Gastroesophageal sphincter (tissue), 4 donors: ENCODE measurements around the gene OBSCN. TPM values are rescaled to one million over a fixed set of nuclear protein-coding genes. Genes with fewer than 3 reads are reported as not detected.
A peak's percentile ranks its signal among the peaks of the same experiment; 100 is the strongest.

Experiments
- ATAC-seq: fragments of 150-250 bp; one replicate; pipeline ENCODE4 v1.9.1; 2016; ENCODE audit warnings: mild to moderate bottlenecking, moderate library complexity
- H3K27ac ChIP-seq, 4 donors: fragments of 200-600 bp; sonication (generic) in 3 of 4; 1 replicate in 3 of 4; 2 replicates in 1 of 4; pipeline ENCODE4 v1.5.1; 2016 to 2019
- H3K27me3 ChIP-seq: fragments of 200-600 bp; sonication (generic); one replicate; pipeline ENCODE4 v1.5.1; 2019
- H3K36me3 ChIP-seq, 2 donors: fragments of 200-600 bp; sonication (generic); one replicate each; pipeline ENCODE4 v1.5.1; 2019; ENCODE audit warnings: control low read depth in 1 of 2
- H3K4me1 ChIP-seq, 3 donors: fragments of 200-600 bp; sonication (generic); 1 replicate in 2 of 3; 2 replicates in 1 of 3; pipeline ENCODE4 v1.5.1; 2016 to 2019; ENCODE audit warnings: control low read depth in 2 of 3
- H3K4me3 ChIP-seq, 2 donors: fragments of 200-600 bp; sonication (generic); one replicate each; pipeline ENCODE4 v1.5.1; 2019; ENCODE audit warnings: mild to moderate bottlenecking in 1 of 2, moderate library complexity in 1 of 2
- H3K9me3 ChIP-seq, 3 donors: fragments of 200-600 bp; sonication (generic); one replicate each; pipeline ENCODE4 v1.5.1; 2017 to 2019; ENCODE audit warnings: control low read depth in 2 of 3
- EP300 ChIP-seq: sonication (generic); formaldehyde crosslinking; IDR thresholded peaks from one replicate; pipeline ENCODE4 v1.6.1; 2017; ENCODE audit warnings: antibody characterized with exemption, mild to moderate bottlenecking
- POLR2A ChIP-seq, 2 donors: fragments of 450-650 bp; IDR thresholded peaks; one replicate each; pipeline ENCODE4 v1.6.1; 2017; ENCODE audit warnings: antibody characterized with exemption in 2 of 2, mild to moderate bottlenecking in 2 of 2, moderate library complexity in 1 of 2
- POLR2AphosphoS5 ChIP-seq: sonication (generic); formaldehyde crosslinking; IDR thresholded peaks from one replicate; pipeline ENCODE4 v1.6.1; 2017; ENCODE audit warnings: antibody characterized with exemption
- WGBS, 2 donors: methylation state at CpG; one replicate each; pipeline ENCODE4 v1.1.5; 2018; ENCODE audit warnings: low coverage in 1 of 2; 5-methylcytosine and 5-hydroxymethylcytosine counted together
- total RNA-seq, 4 donors: library from RNA; depleted of rRNA; stranded (reverse); fragments of >200 nt; gene quantifications; one replicate each; pipeline ENCODE4 v1.1.0, GENCODE V29; 2016
- TF ChIP-seq, protein P1 (sequence below), 4 experiments: fragments of 200-600 bp in 2 of 4; fragments of 450-650 bp in 2 of 4; sonication (generic) in 1 of 4; IDR thresholded peaks; one replicate each; pipeline ENCODE4 v1.5.1; 2017 to 2019; ENCODE audit warnings: antibody characterized with exemption in 4 of 4, mild to moderate bottlenecking in 2 of 4, moderate library complexity in 2 of 4

Gene OBSCN
- total RNA-seq, 4 donors from 2014 or later, result 11.1 to 28.4 (median 20.9) TPM

DNA sequence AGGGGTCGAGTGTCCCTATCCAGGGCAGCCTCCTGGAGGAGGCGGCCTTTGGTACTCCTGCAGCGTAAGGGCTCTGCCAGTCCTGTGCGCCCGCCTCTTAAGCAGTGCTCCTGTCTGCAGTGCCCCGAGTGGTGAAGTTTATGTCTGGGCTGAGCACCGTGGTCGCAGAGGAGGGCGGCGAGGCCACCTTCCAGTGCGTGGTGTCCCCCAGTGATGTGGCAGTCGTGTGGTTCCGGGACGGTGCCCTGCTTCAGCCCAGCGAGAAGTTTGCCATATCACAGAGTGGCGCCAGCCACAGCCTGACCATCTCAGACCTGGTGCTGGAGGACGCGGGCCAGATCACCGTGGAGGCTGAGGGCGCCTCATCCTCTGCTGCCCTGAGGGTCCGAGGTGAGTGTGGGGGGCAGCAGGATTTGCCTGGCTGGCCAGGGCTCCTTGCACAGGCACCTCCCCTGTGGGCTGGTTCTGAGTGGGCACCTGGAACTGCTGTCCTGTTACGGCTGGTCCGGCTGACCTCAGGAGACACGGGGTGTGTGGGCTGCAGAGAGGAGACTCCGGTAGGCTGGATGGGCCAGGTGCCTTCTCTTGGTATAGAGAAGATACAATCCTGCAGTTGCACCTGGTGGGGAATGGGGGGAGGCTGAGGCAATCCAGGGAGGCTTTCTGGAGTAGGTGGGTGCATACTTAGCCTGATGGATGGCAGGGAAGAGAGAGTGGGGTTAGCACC, 66.8 kb downstream of the OBSCN start:
- Histone ChIP-seq H3K4me3 (peak overlapping the region in 1 of 2 donors; percentile 74), H3K27me3 (no peaks in the 10 kb centered on the region), H3K36me3 (peaks cover 0 to 37% of the 10 kb centered on the region in 2 donors), H3K27ac (peak overlapping the region in 2 of 4 donors; percentile 77 to 84), H3K9me3 (no peaks in the 10 kb centered on the region), H3K4me1 (peaks cover 0 to 39% (median 10%) of the 10 kb centered on the region in 3 donors)
- no peak for ATAC-seq
- WGBS, 2 donors, result no CpG with 5 or more reads among the region's 25 CpGs
- TF ChIP-seq EP300 (no peak), POLR2AphosphoS5 (no peak), POLR2A (IDR thresholded peaks at IDR 0.05) (no peak)
- TF ChIP-seq, protein P1, sequence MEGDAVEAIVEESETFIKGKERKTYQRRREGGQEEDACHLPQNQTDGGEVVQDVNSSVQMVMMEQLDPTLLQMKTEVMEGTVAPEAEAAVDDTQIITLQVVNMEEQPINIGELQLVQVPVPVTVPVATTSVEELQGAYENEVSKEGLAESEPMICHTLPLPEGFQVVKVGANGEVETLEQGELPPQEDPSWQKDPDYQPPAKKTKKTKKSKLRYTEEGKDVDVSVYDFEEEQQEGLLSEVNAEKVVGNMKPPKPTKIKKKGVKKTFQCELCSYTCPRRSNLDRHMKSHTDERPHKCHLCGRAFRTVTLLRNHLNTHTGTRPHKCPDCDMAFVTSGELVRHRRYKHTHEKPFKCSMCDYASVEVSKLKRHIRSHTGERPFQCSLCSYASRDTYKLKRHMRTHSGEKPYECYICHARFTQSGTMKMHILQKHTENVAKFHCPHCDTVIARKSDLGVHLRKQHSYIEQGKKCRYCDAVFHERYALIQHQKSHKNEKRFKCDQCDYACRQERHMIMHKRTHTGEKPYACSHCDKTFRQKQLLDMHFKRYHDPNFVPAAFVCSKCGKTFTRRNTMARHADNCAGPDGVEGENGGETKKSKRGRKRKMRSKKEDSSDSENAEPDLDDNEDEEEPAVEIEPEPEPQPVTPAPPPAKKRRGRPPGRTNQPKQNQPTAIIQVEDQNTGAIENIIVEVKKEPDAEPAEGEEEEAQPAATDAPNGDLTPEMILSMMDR (IDR thresholded peaks at IDR 0.05), result no peak

DNA sequence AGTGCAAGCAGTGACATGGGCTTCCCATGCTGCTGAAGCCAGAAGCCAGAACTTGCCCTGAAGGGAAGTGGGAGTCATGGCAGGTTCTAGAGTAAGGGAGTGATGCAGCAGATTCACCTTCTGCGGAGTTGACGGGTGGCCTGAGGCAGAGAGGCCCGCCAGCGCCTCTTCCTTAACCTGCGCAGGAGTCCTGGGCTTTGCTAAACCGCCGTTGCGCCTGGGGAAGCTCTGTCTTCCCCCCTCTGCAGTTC, 67.3 kb downstream of the OBSCN start:
- Histone ChIP-seq H3K4me1 (peaks cover 0 to 39% (median 10%) of the 10 kb centered on the region in 3 donors), H3K36me3 (peaks cover 0 to 42% of the 10 kb centered on the region in 2 donors), H3K4me3 (peak overlapping the region; percentile 54 to 74), H3K9me3 (no peaks in the 10 kb centered on the region), H3K27me3 (no peaks in the 10 kb centered on the region), H3K27ac (peak overlapping the region in 3 of 4 donors; percentile 75 to 84 (median 77))
- TF ChIP-seq, protein P1 (IDR thresholded peaks at IDR 0.05), result no peak
- TF ChIP-seq POLR2A (IDR thresholded peaks at IDR 0.05) (no peak), POLR2AphosphoS5 (no peak), EP300 (no peak)
- no peak for ATAC-seq
- no CpG with 5 or more reads among the region's 8 CpGs for WGBS, 2 donors

DNA sequence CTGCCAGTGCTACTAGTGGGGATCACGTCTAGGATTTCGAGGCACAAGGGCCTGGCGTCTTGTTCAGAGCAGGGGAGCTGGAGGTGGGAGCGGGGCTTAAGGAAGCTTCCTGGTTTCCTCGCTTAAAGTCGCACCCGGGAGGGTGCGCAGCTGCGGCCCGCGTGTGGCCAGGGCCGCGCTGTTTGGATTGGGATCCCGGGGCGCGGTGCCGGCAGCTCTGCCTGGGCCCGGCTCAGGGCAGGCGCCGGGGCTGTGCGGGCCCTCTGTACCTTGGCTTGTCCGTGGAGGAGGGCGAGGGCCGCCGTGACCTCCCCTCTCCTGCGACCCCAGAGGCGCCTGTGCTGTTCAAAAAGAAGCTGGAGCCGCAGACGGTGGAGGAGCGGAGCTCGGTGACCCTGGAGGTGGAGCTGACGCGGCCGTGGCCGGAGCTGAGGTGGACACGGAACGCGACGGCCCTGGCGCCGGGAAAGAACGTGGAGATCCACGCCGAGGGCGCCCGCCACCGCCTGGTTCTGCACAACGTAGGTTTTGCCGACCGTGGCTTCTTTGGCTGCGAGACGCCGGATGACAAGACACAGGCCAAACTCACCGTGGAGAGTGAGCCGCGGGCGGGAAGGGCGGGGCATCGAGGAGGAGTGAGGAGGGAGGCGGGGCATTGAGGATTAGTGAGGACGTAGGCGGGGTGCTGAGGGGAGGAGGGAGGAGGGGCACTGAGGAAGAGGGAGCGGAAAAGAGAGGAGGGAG, 67.8 kb downstream of the OBSCN start:
- Histone ChIP-seq H3K27me3 (no peaks in the 10 kb centered on the region), H3K27ac (peak overlapping the region; percentile 32 to 84 (median 76)), H3K4me3 (peak overlapping the region; percentile 54 to 74), H3K36me3 (peaks cover 0 to 47% of the 10 kb centered on the region in 2 donors), H3K4me1 (peaks cover 0 to 39% (median 10%) of the 10 kb centered on the region in 3 donors), H3K9me3 (no peaks in the 10 kb centered on the region)
- peak; percentile 92 for ATAC-seq
- 0% methylated on average over 2 of the region's 63 CpGs; no CpG with 5 or more reads in 1 of the 2 donors for WGBS, 2 donors
- no peak for TF ChIP-seq POLR2AphosphoS5
- TF ChIP-seq, protein P1 (IDR thresholded peaks at IDR 0.05), result peak in 1 of 4 experiments; percentile 13

DNA sequence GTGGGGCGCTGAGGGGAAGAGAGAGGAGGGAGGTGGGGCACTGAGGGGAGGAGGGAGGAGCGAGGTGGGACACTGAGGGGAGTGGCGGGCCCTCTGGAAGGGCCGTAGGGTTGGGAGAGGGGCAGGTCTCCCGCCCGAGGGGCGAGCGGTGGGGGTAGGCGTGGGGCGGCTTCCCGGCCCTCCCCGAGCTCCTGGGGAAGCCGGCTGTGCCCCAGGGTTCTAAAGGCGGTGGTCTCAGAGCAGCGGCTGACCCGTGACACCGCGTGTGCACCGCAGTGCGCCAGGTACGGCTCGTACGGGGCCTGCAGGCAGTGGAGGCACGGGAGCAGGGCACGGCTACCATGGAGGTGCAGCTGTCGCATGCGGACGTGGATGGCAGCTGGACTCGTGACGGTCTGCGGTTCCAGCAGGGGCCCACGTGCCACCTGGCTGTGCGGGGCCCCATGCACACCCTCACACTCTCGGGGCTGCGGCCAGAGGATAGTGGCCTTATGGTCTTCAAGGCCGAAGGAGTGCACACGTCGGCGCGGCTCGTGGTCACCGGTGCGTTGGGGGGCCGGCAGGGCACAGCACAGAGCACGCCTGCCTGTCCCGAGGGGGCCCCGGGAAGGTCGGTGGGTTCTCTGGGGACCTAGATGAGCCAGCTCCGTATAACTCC, 68.5 kb downstream of the OBSCN start:
- peaks cover 0 to 39% (median 10%) of the 10 kb centered on the region in 3 donors for H3K4me1 ChIP-seq
- 0 to 9% methylated on average over 2 to 21 of the region's 49 CpGs for WGBS, 2 donors
- H3K36me3 ChIP-seq, result peaks cover 0 to 53% of the 10 kb centered on the region in 2 donors
- peak; percentile 5 for ATAC-seq
- no peaks in the 10 kb centered on the region for H3K27me3 ChIP-seq
- H3K27ac ChIP-seq, result peak overlapping the region in 3 of 4 donors; percentile 75 to 84 (median 77)
- TF ChIP-seq POLR2AphosphoS5, result no peak
- peak overlapping the region; percentile 54 to 74 for H3K4me3 ChIP-seq
- no peaks in the 10 kb centered on the region for H3K9me3 ChIP-seq

DNA sequence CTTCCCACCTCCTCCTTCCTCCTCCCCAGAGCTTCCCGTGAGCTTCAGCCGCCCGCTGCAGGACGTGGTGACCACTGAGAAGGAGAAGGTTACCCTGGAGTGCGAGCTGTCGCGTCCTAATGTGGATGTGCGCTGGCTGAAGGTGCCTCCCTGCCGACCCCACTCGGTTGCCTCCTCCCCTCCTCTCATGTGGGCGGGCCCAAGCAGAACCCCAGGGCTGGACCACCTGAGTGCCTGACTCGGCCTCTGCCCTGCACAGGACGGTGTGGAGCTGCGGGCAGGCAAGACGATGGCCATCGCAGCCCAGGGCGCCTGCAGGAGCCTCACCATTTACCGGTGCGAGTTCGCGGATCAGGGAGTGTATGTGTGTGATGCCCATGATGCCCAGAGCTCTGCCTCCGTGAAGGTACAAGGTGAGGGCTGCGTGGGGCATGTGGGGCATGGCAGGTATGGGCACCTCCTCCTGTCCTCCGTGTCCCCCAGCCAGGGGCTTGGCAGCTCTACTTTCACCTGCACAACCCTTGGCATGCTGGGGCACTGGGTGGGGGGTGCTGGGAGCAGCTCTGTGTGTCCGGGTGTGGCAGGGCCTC, 69.2 kb downstream of the OBSCN start:
- H3K27ac ChIP-seq, result peak overlapping the region in 3 of 4 donors; percentile 75 to 84 (median 77)
- TF ChIP-seq, protein P1 (IDR thresholded peaks at IDR 0.05), result no peak
- TF ChIP-seq POLR2A (IDR thresholded peaks at IDR 0.05), result no peak
- no peak for TF ChIP-seq EP300
- no peak for TF ChIP-seq POLR2AphosphoS5

More for the DNA sequence above, 69.2 kb downstream of the OBSCN start:
- Histone ChIP-seq H3K4me1 (peaks cover 0 to 39% (median 10%) of the 10 kb centered on the region in 3 donors), H3K4me3 (no peak overlapping the region), H3K36me3 (peaks cover 0 to 52% of the 10 kb centered on the region in 2 donors), H3K27me3 (no peaks in the 10 kb centered on the region), H3K9me3 (no peaks in the 10 kb centered on the region)
- ATAC-seq, result no peak
- 60% methylated on average over 1 of the region's 25 CpGs; no CpG with 5 or more reads in 1 of the 2 donors for WGBS, 2 donors
